H1 (cell line): Measurements from ENCODE around the gene FGGY. TPM values are rescaled to one million over a fixed set of nuclear protein-coding genes. Genes with fewer than 3 reads are reported as not detected.

Source experiments
- CEBPB ChIP-seq: IDR thresholded peaks from 2 replicates; pipeline ENCODE4 v1.6.1; 2012; ENCODE audit warnings: low read depth, low read length
- TCF12 ChIP-seq: IDR thresholded peaks from 2 replicates; pipeline ENCODE4 v1.6.1; 2011; ENCODE audit warnings: low read depth, mild to moderate bottlenecking, low read length
- ZNF274 ChIP-seq: IDR thresholded peaks from 2 replicates; pipeline ENCODE4 v1.7.0; 2012; ENCODE audit warnings: low read length, borderline replicate concordance; ENCODE audit errors: extremely low read depth
- polyA plus RNA-seq, 7 experiments: library from polyadenylated mRNA; depleted of rRNA in 3 of 7; stranded (reverse) in 5 of 7; unstranded in 2 of 7; fragments of >200 nt in 5 of 7; fragments of 200-250 nt in 2 of 7; gene quantifications; 1 replicate in 5 of 7; 2 replicates in 1 of 7; 4 replicates in 1 of 7; pipeline versions ENCODE4 v1.2.1 to v1.2.3, GENCODE V29; 2011 to 2013; ENCODE audit warnings: missing spikeins in 2 of 7, mixed read lengths in 2 of 7
- total RNA-seq: library from RNA; stranded (reverse); fragmentation: NEBNext Ultra II Directional; extraction: Animal tissue kit (Norgen Biotek cat#: 25700); gene quantifications from 2 replicates; pipeline ENCODE4 v1.2.1, GENCODE V29; 2021
- TF ChIP-seq, protein P1 (sequence below): fragments of 300-600 bp; sonication (generic); IDR thresholded peaks from 2 replicates; pipeline ENCODE4 v1.7.1; 2012; ENCODE audit warnings: low read length, moderate library complexity, mild to moderate bottlenecking, inconsistent platforms; ENCODE audit not compliant: insufficient replicate concordance

The FGGY gene
- total and polyA plus RNA-seq, 2 of the 8 experiments (the other 6 are each of a cell fraction or from before 2014, with no cell fraction given): 10.3 to 12.5 TPM

DNA sequence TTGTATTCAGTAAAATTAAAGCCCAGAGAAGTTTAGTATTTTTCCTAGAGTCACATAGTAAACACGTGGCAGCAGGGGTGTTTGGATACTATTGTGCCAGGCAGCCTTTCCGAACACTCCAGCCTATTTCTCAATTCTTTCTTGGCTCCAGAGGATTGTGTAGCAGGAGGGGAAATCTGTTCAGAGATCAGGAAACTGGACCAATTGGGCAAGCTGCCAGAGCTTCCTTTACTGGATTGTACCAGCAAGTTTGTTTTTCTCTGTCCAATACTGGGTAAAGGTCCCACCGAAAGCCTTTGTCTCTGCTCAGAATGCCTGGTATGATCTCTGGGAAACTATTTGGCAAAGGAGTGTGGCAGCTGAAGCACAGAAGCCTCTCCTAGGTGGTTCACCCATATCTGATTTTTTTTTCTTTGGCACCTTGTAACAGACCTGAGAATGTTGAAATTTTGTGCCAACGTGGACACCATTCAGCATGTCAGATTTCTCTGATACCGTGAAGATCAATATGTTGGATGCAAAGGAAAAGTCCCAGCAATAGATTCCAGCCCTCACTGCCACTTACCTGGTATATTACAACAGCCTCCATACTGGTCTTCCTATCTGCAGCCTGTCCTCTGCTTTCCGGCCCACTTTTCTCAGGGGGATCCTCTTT lies 126.2 kb downstream of the FGGY start (continued):
- TF ChIP-seq, protein P1, sequence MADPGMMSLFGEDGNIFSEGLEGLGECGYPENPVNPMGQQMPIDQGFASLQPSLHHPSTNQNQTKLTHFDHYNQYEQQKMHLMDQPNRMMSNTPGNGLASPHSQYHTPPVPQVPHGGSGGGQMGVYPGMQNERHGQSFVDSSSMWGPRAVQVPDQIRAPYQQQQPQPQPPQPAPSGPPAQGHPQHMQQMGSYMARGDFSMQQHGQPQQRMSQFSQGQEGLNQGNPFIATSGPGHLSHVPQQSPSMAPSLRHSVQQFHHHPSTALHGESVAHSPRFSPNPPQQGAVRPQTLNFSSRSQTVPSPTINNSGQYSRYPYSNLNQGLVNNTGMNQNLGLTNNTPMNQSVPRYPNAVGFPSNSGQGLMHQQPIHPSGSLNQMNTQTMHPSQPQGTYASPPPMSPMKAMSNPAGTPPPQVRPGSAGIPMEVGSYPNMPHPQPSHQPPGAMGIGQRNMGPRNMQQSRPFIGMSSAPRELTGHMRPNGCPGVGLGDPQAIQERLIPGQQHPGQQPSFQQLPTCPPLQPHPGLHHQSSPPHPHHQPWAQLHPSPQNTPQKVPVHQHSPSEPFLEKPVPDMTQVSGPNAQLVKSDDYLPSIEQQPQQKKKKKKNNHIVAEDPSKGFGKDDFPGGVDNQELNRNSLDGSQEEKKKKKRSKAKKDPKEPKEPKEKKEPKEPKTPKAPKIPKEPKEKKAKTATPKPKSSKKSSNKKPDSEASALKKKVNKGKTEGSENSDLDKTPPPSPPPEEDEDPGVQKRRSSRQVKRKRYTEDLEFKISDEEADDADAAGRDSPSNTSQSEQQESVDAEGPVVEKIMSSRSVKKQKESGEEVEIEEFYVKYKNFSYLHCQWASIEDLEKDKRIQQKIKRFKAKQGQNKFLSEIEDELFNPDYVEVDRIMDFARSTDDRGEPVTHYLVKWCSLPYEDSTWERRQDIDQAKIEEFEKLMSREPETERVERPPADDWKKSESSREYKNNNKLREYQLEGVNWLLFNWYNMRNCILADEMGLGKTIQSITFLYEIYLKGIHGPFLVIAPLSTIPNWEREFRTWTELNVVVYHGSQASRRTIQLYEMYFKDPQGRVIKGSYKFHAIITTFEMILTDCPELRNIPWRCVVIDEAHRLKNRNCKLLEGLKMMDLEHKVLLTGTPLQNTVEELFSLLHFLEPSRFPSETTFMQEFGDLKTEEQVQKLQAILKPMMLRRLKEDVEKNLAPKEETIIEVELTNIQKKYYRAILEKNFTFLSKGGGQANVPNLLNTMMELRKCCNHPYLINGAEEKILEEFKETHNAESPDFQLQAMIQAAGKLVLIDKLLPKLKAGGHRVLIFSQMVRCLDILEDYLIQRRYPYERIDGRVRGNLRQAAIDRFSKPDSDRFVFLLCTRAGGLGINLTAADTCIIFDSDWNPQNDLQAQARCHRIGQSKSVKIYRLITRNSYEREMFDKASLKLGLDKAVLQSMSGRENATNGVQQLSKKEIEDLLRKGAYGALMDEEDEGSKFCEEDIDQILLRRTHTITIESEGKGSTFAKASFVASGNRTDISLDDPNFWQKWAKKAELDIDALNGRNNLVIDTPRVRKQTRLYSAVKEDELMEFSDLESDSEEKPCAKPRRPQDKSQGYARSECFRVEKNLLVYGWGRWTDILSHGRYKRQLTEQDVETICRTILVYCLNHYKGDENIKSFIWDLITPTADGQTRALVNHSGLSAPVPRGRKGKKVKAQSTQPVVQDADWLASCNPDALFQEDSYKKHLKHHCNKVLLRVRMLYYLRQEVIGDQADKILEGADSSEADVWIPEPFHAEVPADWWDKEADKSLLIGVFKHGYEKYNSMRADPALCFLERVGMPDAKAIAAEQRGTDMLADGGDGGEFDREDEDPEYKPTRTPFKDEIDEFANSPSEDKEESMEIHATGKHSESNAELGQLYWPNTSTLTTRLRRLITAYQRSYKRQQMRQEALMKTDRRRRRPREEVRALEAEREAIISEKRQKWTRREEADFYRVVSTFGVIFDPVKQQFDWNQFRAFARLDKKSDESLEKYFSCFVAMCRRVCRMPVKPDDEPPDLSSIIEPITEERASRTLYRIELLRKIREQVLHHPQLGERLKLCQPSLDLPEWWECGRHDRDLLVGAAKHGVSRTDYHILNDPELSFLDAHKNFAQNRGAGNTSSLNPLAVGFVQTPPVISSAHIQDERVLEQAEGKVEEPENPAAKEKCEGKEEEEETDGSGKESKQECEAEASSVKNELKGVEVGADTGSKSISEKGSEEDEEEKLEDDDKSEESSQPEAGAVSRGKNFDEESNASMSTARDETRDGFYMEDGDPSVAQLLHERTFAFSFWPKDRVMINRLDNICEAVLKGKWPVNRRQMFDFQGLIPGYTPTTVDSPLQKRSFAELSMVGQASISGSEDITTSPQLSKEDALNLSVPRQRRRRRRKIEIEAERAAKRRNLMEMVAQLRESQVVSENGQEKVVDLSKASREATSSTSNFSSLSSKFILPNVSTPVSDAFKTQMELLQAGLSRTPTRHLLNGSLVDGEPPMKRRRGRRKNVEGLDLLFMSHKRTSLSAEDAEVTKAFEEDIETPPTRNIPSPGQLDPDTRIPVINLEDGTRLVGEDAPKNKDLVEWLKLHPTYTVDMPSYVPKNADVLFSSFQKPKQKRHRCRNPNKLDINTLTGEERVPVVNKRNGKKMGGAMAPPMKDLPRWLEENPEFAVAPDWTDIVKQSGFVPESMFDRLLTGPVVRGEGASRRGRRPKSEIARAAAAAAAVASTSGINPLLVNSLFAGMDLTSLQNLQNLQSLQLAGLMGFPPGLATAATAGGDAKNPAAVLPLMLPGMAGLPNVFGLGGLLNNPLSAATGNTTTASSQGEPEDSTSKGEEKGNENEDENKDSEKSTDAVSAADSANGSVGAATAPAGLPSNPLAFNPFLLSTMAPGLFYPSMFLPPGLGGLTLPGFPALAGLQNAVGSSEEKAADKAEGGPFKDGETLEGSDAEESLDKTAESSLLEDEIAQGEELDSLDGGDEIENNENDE: no peak
- TF ChIP-seq TCF12: no peak
- no peak for TF ChIP-seq CEBPB
- no peak for TF ChIP-seq ZNF274
- TF ChIP-seq, all 59 proteins: peak for 0
